Measurements from ENCODE around the gene LANCL3.

Gene LANCL3

DNA sequence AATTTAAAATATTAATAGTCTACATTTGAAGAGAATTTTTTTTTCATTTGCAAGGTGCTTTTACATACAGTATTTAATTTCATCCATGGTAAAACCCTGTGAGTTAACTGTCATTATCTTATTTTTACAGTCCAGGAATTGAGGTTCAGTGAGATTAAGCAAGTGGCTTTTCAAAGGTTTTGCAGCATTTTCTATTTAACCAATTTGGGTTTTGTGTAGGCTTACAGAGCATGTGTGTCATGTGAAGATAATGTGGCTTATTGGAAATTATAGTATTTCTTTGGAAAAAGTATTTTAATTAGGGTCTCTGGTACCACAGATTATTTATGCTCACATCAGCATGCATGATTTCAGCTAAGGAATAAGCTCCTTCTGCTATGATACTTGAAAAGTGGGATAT lies 118.7 kb downstream of the LANCL3 start:
- DNase-seq (ENCODE audit: low spot score), result no peak
- TF ChIP-seq CTCF (IDR thresholded peaks at IDR 0.05; ENCODE audit: borderline replicate concordance, control extremely low read depth, extremely low read depth, insufficient read depth, missing control alignments), result no peak
- in situ Hi-C loops (cut with MboI; ENCODE audit: low sequenced_read_pairs, unreplicated experiment), result no loop called here

DNA sequence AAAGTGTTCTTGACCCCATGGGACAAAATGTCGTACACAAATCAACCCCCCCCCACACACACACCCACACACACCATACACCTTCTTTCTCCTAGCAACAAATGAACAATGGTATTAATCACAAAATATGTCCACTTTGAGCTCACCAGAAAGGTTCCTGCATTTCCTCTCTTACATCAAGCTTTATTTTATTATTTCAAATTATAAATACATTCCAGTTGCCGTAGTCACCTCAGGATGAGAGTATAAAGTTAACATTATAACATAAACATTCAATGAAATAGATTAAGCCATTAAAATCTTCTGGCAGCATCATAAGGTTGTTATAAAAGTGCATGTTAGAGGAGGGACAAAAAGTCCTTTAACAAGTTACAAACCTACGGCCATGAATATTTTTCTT lies 121.5 kb downstream of the LANCL3 start:
- in situ Hi-C loops (cut with MboI; ENCODE audit: low sequenced_read_pairs, unreplicated experiment), result no loop called here
- DNase-seq (ENCODE audit: low spot score), result no peak
- TF ChIP-seq CTCF (IDR thresholded peaks at IDR 0.05; ENCODE audit: borderline replicate concordance, control extremely low read depth, extremely low read depth, insufficient read depth, missing control alignments), result no peak

DNA sequence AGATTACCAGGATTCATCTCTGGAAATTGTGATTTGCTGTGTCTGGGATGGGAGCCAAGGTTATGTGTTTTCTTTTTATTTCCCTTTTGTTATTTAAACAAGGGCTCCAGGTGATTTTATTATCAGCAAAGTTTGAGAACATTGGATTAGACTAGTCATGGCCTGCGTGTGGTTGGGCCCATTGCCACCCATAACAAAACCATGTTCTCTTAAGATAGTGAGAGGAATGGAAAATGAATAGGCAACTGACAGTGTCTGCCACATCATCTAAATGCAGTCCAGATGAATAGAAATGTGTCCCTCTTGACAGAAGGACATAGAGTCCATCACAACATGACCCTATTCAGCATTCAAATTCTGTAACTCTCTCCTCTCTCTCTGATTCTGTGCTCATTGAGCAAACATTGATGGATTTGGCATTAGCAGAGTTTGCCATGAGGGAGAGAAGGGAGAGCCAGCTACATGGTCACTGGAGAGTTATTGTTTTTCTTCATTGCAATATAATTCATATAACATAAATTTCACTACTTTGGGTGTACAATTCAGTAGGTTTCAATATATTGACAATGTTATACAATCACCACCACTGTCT lies 125.8 kb downstream of the LANCL3 start:
- TF ChIP-seq CTCF (IDR thresholded peaks at IDR 0.05; ENCODE audit: borderline replicate concordance, control extremely low read depth, extremely low read depth, insufficient read depth, missing control alignments), result no peak
- in situ Hi-C loops (cut with MboI; ENCODE audit: low sequenced_read_pairs, unreplicated experiment), result no loop called here
- DNase-seq (ENCODE audit: low spot score), result no peak

- TF ChIP-seq CTCF (IDR thresholded peaks at IDR 0.05; ENCODE audit: borderline replicate concordance, control extremely low read depth, extremely low read depth, insufficient read depth, missing control alignments), result no peak
- in situ Hi-C loops (cut with MboI; ENCODE audit: low sequenced_read_pairs, unreplicated experiment), result no loop called here
- DNase-seq (ENCODE audit: low spot score), result no peak
These were observed 130.1 kb downstream of the LANCL3 start for GRCh38 chrX:37701588-37701987.

GRCh38 chrX:37711991-37712390 lies 140.5 kb downstream of the LANCL3 start:
- DNase-seq (ENCODE audit: low spot score), result no peak
- no peak for TF ChIP-seq CTCF (IDR thresholded peaks at IDR 0.05; ENCODE audit: borderline replicate concordance, control extremely low read depth, extremely low read depth, insufficient read depth, missing control alignments)
- in situ Hi-C loops (cut with MboI; ENCODE audit: low sequenced_read_pairs, unreplicated experiment), result no loop called here

- no peak for TF ChIP-seq CTCF (IDR thresholded peaks at IDR 0.05; ENCODE audit: borderline replicate concordance, control extremely low read depth, extremely low read depth, insufficient read depth, missing control alignments)
- DNase-seq (ENCODE audit: low spot score), result no peak
- in situ Hi-C loops (cut with MboI; ENCODE audit: low sequenced_read_pairs, unreplicated experiment), result no loop called here
These were observed 141.0 kb downstream of the LANCL3 start for GRCh38 chrX:37712458-37712857.

Measured in GM13976 (cell line).